22Rv1 (cell line): ENCODE measurements around the gene SLC2A9.

ENCODE experiments used
- H3K27ac ChIP-seq: fragments of 450-650 bp; 2 replicates; pipeline ENCODE4 v1.5.1; 2017
- ZFX ChIP-seq: fragments of 450-650 bp; IDR thresholded peaks from 2 replicates; pipeline ENCODE4 v1.6.1; 2017; ENCODE audit warnings: antibody characterized with exemption, borderline replicate concordance
- TF ChIP-seq, protein P1 (sequence below): fragments of 450-650 bp; IDR thresholded peaks from 2 replicates; pipeline ENCODE4 v1.5.1; 2017; ENCODE audit warnings: mild to moderate bottlenecking

SLC2A9 gene

GRCh38 chr4:10020106-10020505 is 1.2 kb downstream of the SLC2A9 start:
- TF ChIP-seq, protein P1, sequence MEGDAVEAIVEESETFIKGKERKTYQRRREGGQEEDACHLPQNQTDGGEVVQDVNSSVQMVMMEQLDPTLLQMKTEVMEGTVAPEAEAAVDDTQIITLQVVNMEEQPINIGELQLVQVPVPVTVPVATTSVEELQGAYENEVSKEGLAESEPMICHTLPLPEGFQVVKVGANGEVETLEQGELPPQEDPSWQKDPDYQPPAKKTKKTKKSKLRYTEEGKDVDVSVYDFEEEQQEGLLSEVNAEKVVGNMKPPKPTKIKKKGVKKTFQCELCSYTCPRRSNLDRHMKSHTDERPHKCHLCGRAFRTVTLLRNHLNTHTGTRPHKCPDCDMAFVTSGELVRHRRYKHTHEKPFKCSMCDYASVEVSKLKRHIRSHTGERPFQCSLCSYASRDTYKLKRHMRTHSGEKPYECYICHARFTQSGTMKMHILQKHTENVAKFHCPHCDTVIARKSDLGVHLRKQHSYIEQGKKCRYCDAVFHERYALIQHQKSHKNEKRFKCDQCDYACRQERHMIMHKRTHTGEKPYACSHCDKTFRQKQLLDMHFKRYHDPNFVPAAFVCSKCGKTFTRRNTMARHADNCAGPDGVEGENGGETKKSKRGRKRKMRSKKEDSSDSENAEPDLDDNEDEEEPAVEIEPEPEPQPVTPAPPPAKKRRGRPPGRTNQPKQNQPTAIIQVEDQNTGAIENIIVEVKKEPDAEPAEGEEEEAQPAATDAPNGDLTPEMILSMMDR: no peak
- no peak for TF ChIP-seq ZFX

GRCh38 chr4:10019521-10020051 is 1.7 kb downstream of the SLC2A9 start:
- TF ChIP-seq, protein P1: no peak
- TF ChIP-seq ZFX: no peak
- H3K27ac ChIP-seq: peak overlapping the region; percentile 52

More at GRCh38 chr4:10020106-10020505, 1.2 kb downstream of the SLC2A9 start:
- H3K27ac ChIP-seq: no peak overlapping the region

GRCh38 chr4:10018818-10019461 is 2.4 kb downstream of the SLC2A9 start:
- TF ChIP-seq, protein P1: peak; percentile 98
- no peak for TF ChIP-seq ZFX
- peak overlapping the region; percentile 52 for H3K27ac ChIP-seq

DNA sequence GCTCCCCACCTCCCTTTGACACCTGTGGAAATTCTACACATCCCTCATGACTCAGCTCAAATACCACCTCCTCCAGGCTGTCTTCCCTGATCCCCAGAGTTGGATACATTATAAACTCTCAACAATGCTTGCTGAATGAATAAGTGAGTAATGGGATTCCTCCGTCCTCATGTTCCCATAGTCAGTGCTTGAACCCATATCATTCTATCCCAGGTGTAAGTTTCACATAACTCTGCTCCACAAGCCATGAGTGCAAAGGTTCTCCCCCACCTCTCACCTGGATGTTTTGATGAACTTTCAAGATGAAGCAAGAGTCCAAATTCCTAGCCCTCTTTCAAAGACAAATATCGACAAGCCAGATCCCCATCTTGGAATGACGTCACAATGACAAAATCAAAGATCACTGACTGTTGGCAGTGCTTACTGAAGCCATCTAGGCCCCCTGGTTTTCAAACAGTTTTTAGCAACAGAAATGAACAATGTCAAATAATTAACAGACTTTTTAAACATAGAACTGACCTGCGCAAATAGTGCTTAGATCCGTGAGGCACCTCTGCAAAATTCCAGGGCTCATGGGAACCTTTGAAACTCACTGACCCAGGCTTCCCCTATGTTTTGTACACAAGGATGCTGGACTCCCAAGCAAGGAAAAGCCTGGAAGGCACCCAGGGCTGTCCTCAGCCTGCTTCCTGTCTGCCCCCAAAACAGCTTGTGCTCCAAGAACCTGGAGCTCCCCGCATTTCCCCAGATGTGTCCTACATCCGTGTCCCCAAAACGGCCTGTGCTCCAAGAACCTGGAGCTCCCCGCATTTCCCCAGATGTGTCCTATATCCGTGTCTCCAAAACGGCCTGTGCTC is 4.0 kb downstream of the SLC2A9 start:
- TF ChIP-seq, protein P1: no peak
- TF ChIP-seq ZFX: no peak
- H3K27ac ChIP-seq: no peak overlapping the region

DNA sequence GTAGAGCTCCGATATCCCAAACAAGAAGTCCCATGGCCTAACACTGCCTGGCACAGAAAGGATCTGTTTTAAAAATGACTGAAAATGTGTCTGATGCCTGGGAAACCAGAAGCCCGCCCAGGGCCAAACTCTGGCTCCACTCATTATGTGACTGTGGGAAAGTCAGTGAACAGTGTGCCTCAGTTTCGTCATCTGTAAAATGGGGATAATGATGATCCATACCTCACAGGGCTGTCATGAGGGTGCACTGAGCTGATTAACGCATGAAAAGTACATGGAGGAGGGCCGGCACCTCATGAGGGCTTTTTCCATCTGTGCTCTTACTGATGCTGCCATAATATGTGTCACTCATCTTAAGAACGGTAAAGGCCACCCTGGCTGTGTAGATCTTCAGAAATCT is 5.1 kb downstream of the SLC2A9 start:
- TF ChIP-seq, protein P1: no peak
- TF ChIP-seq ZFX: no peak
- no peak overlapping the region for H3K27ac ChIP-seq

GRCh38 chr4:10015140-10015753 is 6.0 kb downstream of the SLC2A9 start:
- H3K27ac ChIP-seq: no peak overlapping the region
- TF ChIP-seq ZFX: no peak
- TF ChIP-seq, protein P1: peak; percentile 64
